ENCODE data around the gene GRID1. TPM values are rescaled to one million over a fixed set of nuclear protein-coding genes. Genes with fewer than 3 reads are reported as not detected.

GRID1 gene
- total RNA-seq, 2 donors from 2014 or later = 0.27 to 0.85 TPM

GRCh38 chr10:86234541-86235270, 131.9 kb downstream of the GRID1 start:
- TF ChIP-seq CTCF (IDR thresholded peaks at IDR 0.05) = no peak
- Histone ChIP-seq H3K4me1 (ENCODE audit: control insufficient read depth in 1 of 2, low read depth in 2 of 2) (no peaks in the 10 kb centered on the region), H3K27ac (no peak overlapping the region), H3K36me3 (no peaks in the 10 kb centered on the region), H3K9me3 (no peaks in the 10 kb centered on the region), H3K4me3 (no peak overlapping the region), H3K27me3 (replicated peaks; ENCODE audit: insufficient read depth) (no peaks in the 10 kb centered on the region)
- ATAC-seq (ENCODE audit: insufficient number of reproducible peaks, low FRiP score, low read depth) = no peak
- no peak for DNase-seq (ENCODE audit: low spot score)

GRCh38 chr10:86234107-86234506, 132.5 kb downstream of the GRID1 start:
- no peaks in the 10 kb centered on the region for H3K36me3 ChIP-seq
- H3K4me3 ChIP-seq = no peak overlapping the region
- ATAC-seq (ENCODE audit: insufficient number of reproducible peaks, low FRiP score, low read depth) = no peak
- no peaks in the 10 kb centered on the region for H3K9me3 ChIP-seq
- no peak for DNase-seq (ENCODE audit: low spot score)
- H3K27ac ChIP-seq = no peak overlapping the region
- H3K4me1 ChIP-seq (ENCODE audit: control insufficient read depth in 1 of 2, low read depth in 2 of 2) = no peaks in the 10 kb centered on the region
- no peaks in the 10 kb centered on the region for H3K27me3 ChIP-seq (replicated peaks; ENCODE audit: insufficient read depth)
- TF ChIP-seq CTCF (IDR thresholded peaks at IDR 0.05) = no peak

- ATAC-seq (ENCODE audit: insufficient number of reproducible peaks, low FRiP score, low read depth) (no peak), DNase-seq (ENCODE audit: low spot score) (no peak)
- Histone ChIP-seq H3K27ac (no peak overlapping the region), H3K36me3 (no peaks in the 10 kb centered on the region), H3K4me3 (no peak overlapping the region), H3K9me3 (no peaks in the 10 kb centered on the region), H3K4me1 (ENCODE audit: control insufficient read depth in 1 of 2, low read depth in 2 of 2) (no peaks in the 10 kb centered on the region), H3K27me3 (replicated peaks; ENCODE audit: insufficient read depth) (no peaks in the 10 kb centered on the region)
- no peak for TF ChIP-seq CTCF (IDR thresholded peaks at IDR 0.05)
Observed at GRCh38 chr10:86233131-86233530, 133.5 kb downstream of the GRID1 start.

GRCh38 chr10:86232644-86233043, 134.0 kb downstream of the GRID1 start:
- no peaks in the 10 kb centered on the region for H3K4me1 ChIP-seq (ENCODE audit: control insufficient read depth in 1 of 2, low read depth in 2 of 2)
- no peak for TF ChIP-seq CTCF (IDR thresholded peaks at IDR 0.05)
- no peaks in the 10 kb centered on the region for H3K27me3 ChIP-seq (replicated peaks; ENCODE audit: insufficient read depth)
- DNase-seq (ENCODE audit: low spot score) = no peak
- no peak overlapping the region for H3K4me3 ChIP-seq
- ATAC-seq (ENCODE audit: insufficient number of reproducible peaks, low FRiP score, low read depth) = no peak
- H3K9me3 ChIP-seq = no peaks in the 10 kb centered on the region
- H3K27ac ChIP-seq = no peak overlapping the region
- no peaks in the 10 kb centered on the region for H3K36me3 ChIP-seq

- DNase-seq (ENCODE audit: low spot score) (no peak), ATAC-seq (ENCODE audit: insufficient number of reproducible peaks, low FRiP score, low read depth) (no peak)
- Histone ChIP-seq H3K9me3 (no peaks in the 10 kb centered on the region), H3K36me3 (no peaks in the 10 kb centered on the region), H3K27ac (no peak overlapping the region), H3K27me3 (replicated peaks; ENCODE audit: insufficient read depth) (no peaks in the 10 kb centered on the region), H3K4me3 (no peak overlapping the region), H3K4me1 (ENCODE audit: control insufficient read depth in 1 of 2, low read depth in 2 of 2) (no peaks in the 10 kb centered on the region)
- no peak for TF ChIP-seq CTCF (IDR thresholded peaks at IDR 0.05)
Observed at GRCh38 chr10:86231796-86232560, 134.6 kb downstream of the GRID1 start.
